Measurements from ENCODE around the gene UVSSA. TPM values are rescaled to one million over a fixed set of nuclear protein-coding genes. Genes with fewer than 3 reads are reported as not detected.

UVSSA gene
- total and polyA plus RNA-seq, 9 of the 15 experiments (the other 6 are each of a cell fraction or from before 2014, with no cell fraction given), result 0.21 to 14.6 (median 3.3) TPM

DNA sequence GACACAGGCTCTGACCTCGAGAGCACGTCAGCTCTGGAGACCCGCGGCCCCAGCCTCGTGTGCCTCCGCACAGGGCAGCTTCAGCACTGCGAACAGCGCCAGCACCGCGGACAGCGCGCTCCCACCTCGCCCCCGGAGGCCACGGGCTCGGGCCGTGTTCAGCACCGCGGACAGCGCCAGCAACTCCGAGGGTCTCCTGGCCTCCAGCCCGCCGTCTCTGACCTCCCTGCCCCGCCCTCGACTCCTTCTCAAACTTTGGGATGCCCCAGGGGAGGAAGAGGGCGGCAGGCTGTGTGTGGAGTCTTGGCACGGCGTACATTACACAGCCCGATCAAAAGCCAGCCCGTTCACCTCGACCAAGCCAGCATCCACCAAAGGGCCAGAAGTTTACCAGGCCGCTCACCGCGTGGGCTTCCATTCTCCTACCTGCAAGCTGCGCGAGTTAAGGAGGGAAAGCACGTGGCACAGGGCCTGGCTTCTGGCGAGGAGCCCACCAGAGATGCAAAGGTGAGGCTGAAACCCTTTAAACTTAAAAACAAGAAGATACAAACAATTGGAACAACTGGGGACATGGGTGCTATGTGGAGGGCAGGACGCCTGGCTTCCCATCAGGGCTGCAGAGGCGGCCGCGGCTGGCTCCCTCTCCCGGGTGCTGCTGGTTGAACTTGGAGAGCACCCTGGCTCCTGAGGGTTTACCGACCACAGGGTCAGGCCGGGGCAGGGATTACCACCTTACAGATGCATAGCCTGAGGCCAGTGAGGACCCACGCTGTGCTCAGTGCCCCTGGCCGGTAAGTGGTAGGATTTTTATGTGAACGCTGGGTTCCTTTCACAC is 63.7 kb downstream of the UVSSA start (continued):
- TF ChIP-seq, protein P1, sequence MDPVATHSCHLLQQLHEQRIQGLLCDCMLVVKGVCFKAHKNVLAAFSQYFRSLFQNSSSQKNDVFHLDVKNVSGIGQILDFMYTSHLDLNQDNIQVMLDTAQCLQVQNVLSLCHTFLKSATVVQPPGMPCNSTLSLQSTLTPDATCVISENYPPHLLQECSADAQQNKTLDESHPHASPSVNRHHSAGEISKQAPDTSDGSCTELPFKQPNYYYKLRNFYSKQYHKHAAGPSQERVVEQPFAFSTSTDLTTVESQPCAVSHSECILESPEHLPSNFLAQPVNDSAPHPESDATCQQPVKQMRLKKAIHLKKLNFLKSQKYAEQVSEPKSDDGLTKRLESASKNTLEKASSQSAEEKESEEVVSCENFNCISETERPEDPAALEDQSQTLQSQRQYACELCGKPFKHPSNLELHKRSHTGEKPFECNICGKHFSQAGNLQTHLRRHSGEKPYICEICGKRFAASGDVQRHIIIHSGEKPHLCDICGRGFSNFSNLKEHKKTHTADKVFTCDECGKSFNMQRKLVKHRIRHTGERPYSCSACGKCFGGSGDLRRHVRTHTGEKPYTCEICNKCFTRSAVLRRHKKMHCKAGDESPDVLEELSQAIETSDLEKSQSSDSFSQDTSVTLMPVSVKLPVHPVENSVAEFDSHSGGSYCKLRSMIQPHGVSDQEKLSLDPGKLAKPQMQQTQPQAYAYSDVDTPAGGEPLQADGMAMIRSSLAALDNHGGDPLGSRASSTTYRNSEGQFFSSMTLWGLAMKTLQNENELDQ (CRISPR knock-in tag; IDR thresholded peaks at IDR 0.05; ENCODE audit: borderline replicate concordance), result peak; percentile 100
- TF ChIP-seq MXI1 (IDR thresholded peaks at IDR 0.05; ENCODE audit: low read depth, low read length) (peak; percentile 98), KAT8 (IDR thresholded peaks at IDR 0.05; ENCODE audit: low read depth) (no peak), TGIF2 (CRISPR knock-in tag; IDR thresholded peaks at IDR 0.05) (peak; percentile 100), POU5F1 (IDR thresholded peaks at IDR 0.05; ENCODE audit: borderline replicate concordance, low read depth, low read length, partially characterized antibody) (no peak), BHLHE40 (IDR thresholded peaks at IDR 0.05; ENCODE audit: low read length) (0 out of 2 replicates have a peak, but pooled peaks have one; percentile 41), RFX5 (IDR thresholded peaks at IDR 0.05; ENCODE audit: low read depth, low read length) (peak; percentile 48; the same call in 1 of the 2 replicates), IRF2 (CRISPR knock-in tag; IDR thresholded peaks at IDR 0.05) (peak; percentile 99), SREBF2 (CRISPR knock-in tag; IDR thresholded peaks at IDR 0.05) (peak; percentile 100), NFATC3 (IDR thresholded peaks at IDR 0.05) (no peak), ZBTB7A (IDR thresholded peaks at IDR 0.05; ENCODE audit: borderline replicate concordance, control insufficient read depth, low read depth, low read length) (peak; percentile 100), ZNF644 (tag; IDR thresholded peaks at IDR 0.05; ENCODE audit: low read depth) (peak; percentile 98), ZEB2 (IDR thresholded peaks at IDR 0.05) (no peak), ZFP1 (CRISPR knock-in tag; IDR thresholded peaks at IDR 0.05) (no peak), ZNF217 (CRISPR knock-in tag; IDR thresholded peaks at IDR 0.05) (peak; percentile 99), RBFOX2 (IDR thresholded peaks at IDR 0.05; ENCODE audit: low read depth, low read length) (peak; percentile 39; the same call in 1 of the 2 replicates), MCM2 (IDR thresholded peaks at IDR 0.05; ENCODE audit: low read depth) (no peak), MAFF (IDR thresholded peaks at IDR 0.05; ENCODE audit: low read length) (no peak), ZFX (CRISPR knock-in tag; IDR thresholded peaks at IDR 0.05) (peak; percentile 90)
- TF ChIP-seq, protein P2, sequence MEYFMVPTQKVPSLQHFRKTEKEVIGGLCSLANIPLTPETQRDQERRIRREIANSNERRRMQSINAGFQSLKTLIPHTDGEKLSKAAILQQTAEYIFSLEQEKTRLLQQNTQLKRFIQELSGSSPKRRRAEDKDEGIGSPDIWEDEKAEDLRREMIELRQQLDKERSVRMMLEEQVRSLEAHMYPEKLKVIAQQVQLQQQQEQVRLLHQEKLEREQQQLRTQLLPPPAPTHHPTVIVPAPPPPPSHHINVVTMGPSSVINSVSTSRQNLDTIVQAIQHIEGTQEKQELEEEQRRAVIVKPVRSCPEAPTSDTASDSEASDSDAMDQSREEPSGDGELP (CRISPR knock-in tag; IDR thresholded peaks at IDR 0.05; ENCODE audit: borderline replicate concordance), result peak; percentile 98
- TF ChIP-seq, protein P3, sequence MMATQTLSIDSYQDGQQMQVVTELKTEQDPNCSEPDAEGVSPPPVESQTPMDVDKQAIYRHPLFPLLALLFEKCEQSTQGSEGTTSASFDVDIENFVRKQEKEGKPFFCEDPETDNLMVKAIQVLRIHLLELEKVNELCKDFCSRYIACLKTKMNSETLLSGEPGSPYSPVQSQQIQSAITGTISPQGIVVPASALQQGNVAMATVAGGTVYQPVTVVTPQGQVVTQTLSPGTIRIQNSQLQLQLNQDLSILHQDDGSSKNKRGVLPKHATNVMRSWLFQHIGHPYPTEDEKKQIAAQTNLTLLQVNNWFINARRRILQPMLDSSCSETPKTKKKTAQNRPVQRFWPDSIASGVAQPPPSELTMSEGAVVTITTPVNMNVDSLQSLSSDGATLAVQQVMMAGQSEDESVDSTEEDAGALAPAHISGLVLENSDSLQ (IDR thresholded peaks at IDR 0.05), result no peak
- TF ChIP-seq, protein P4, sequence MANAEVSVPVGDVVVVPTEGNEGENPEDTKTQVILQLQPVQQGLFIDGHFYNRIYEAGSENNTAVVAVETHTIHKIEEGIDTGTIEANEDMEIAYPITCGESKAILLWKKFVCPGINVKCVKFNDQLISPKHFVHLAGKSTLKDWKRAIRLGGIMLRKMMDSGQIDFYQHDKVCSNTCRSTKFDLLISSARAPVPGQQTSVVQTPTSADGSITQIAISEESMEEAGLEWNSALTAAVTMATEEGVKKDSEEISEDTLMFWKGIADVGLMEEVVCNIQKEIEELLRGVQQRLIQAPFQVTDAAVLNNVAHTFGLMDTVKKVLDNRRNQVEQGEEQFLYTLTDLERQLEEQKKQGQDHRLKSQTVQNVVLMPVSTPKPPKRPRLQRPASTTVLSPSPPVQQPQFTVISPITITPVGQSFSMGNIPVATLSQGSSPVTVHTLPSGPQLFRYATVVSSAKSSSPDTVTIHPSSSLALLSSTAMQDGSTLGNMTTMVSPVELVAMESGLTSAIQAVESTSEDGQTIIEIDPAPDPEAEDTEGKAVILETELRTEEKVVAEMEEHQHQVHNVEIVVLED (CRISPR knock-in tag; IDR thresholded peaks at IDR 0.05), result no peak
- TF ChIP-seq, protein P5, sequence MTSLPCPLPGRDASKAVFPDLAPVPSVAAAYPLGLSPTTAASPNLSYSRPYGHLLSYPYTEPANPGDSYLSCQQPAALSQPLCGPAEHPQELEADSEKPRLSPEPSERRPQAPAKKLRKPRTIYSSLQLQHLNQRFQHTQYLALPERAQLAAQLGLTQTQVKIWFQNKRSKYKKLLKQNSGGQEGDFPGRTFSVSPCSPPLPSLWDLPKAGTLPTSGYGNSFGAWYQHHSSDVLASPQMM (CRISPR knock-in tag; IDR thresholded peaks at IDR 0.05), result no peak

Data from K562 (cell line).